Hypothalamus (tissue), 51 donors: ENCODE results near the gene IGSF6.
"Not testable (repeated sequence)": the region's sequence is repeated elsewhere in the genome, so short reads cannot be mapped to it uniquely, and the experiment has no call there.

Source experiments
- DNase-seq, 51 donors: peaks; one replicate each; lab custom pipeline; 2025; lab: John Stamatoyannopoulos, UW

IGSF6 gene

GRCh38 chr16:21654466-21654865 lies 2.1 kb upstream of the IGSF6 start:
- DNase-seq = no peak

GRCh38 chr16:21653571-21653970 lies 1.2 kb upstream of the IGSF6 start:
- DNase-seq = no peak

GRCh38 chr16:21651515-21651914 lies 893 bp downstream of the IGSF6 start:
- DNase-seq = no peak

- peak in 2 of 51 donors; percentile 5 to 22 for DNase-seq
These were observed 1.9 kb downstream of the IGSF6 start for GRCh38 chr16:21650521-21650920.

- DNase-seq = not testable (repeated sequence)
These were observed 2.5 kb downstream of the IGSF6 start for GRCh38 chr16:21649826-21650406.

GRCh38 chr16:21647562-21648164 lies 4.7 kb downstream of the IGSF6 start:
- no peak for DNase-seq

- DNase-seq = no peak
These were observed 5.5 kb downstream of the IGSF6 start for GRCh38 chr16:21646721-21647561.

GRCh38 chr16:21646091-21646490 lies 6.3 kb downstream of the IGSF6 start:
- no peak for DNase-seq

- no peak for DNase-seq
These were observed 7.1 kb downstream of the IGSF6 start for GRCh38 chr16:21645261-21645721.

- DNase-seq = no peak
These were observed 7.7 kb downstream of the IGSF6 start for GRCh38 chr16:21644674-21645073.

- no peak for DNase-seq
These were observed 8.6 kb downstream of the IGSF6 start for GRCh38 chr16:21643785-21644184.

GRCh38 chr16:21642861-21643260 lies 9.5 kb downstream of the IGSF6 start:
- no peak for DNase-seq

GRCh38 chr16:21641916-21642315 lies 10.5 kb downstream of the IGSF6 start:
- DNase-seq = no peak

- no peak for DNase-seq
These were observed 12.9 kb downstream of the IGSF6 start for GRCh38 chr16:21639493-21639892.

GRCh38 chr16:21638573-21638975 lies 13.8 kb downstream of the IGSF6 start:
- no peak for DNase-seq

- no peak for DNase-seq
These were observed 15.1 kb downstream of the IGSF6 start for GRCh38 chr16:21637032-21637968.

- not testable (repeated sequence) for DNase-seq
These were observed 16.7 kb downstream of the IGSF6 start for GRCh38 chr16:21635694-21636093.

- no peak for DNase-seq
These were observed 18.2 kb downstream of the IGSF6 start for GRCh38 chr16:21634216-21634615.

GRCh38 chr16:21631951-21632575 lies 20.3 kb downstream of the IGSF6 start:
- DNase-seq = not testable (repeated sequence)

GRCh38 chr16:21631376-21631775 lies 21.0 kb downstream of the IGSF6 start:
- not testable (repeated sequence) for DNase-seq
